K562 (cell line): ENCODE data around the gene TRPM4. TPM values are rescaled to one million over a fixed set of nuclear protein-coding genes. Genes with fewer than 3 reads are reported as not detected.

Source experiments
- CCNT2 ChIP-seq: IDR thresholded peaks from 2 replicates; pipeline ENCODE4 v1.6.1; 2011; ENCODE audit warnings: borderline replicate concordance, low read depth, mild to moderate bottlenecking, moderate library complexity, mixed read lengths, low read length; ENCODE audit not compliant: insufficient read length; ENCODE audit errors: extremely low read depth
- CXXC5 ChIP-seq: fragments of 250-450 bp; sonication (Bioruptor Pico); IDR thresholded peaks from 2 replicates; pipeline ENCODE4 v1.8.0; 2022; ENCODE audit warnings: inconsistent platforms, mild to moderate bottlenecking, moderate library complexity
- EHMT2 ChIP-seq: fragments of 450-650 bp; IDR thresholded peaks from 2 replicates; pipeline ENCODE4 v1.6.1; 2018; ENCODE audit warnings: antibody characterized with exemption
- HNRNPLL ChIP-seq: fragments of 200-400 bp; formaldehyde crosslinking; IDR thresholded peaks from 2 replicates; pipeline ENCODE4 v1.6.1; 2017; ENCODE audit warnings: low read length, low read depth, mild to moderate bottlenecking; ENCODE audit not compliant: poor library complexity, severe bottlenecking
- HNRNPUL1 ChIP-seq: fragments of 200-400 bp; formaldehyde crosslinking; IDR thresholded peaks from 2 replicates; pipeline ENCODE4 v1.6.1; 2017; ENCODE audit warnings: low read length
- PTRF ChIP-seq: fragments of 450-650 bp; IDR thresholded peaks from 2 replicates; pipeline ENCODE4 v1.6.1; 2016; ENCODE audit warnings: mild to moderate bottlenecking, missing genetic modification characterization, missing compliant biosample characterization
- SMAD3 ChIP-seq: fragments of 450-650 bp; formaldehyde crosslinking; conservative IDR thresholded peaks from 2 replicates; pipeline ENCODE4 v1.4.0; 2020; ENCODE audit warnings: mild to moderate bottlenecking
- SMARCA4 ChIP-seq: fragments of 450-650 bp; IDR thresholded peaks from 2 replicates; pipeline ENCODE4 v1.6.1; 2016
- SRSF1 ChIP-seq: fragments of 200-400 bp; formaldehyde crosslinking; IDR thresholded peaks from 2 replicates; pipeline ENCODE4 v1.6.1; 2017; ENCODE audit warnings: mild to moderate bottlenecking, low read depth, low read length, moderate library complexity
- STAT5A ChIP-seq: IDR thresholded peaks from 2 replicates; pipeline ENCODE4 v1.6.1; 2012; ENCODE audit warnings: low read length, inconsistent platforms, borderline replicate concordance
- TAF1 ChIP-seq: IDR thresholded peaks from 2 replicates; pipeline ENCODE4 v1.6.1; 2011; ENCODE audit warnings: mild to moderate bottlenecking, low read length, moderate library complexity; ENCODE audit not compliant: insufficient read depth, control insufficient read depth, severe bottlenecking; ENCODE audit errors: extremely low read depth
- TBP ChIP-seq: optimal IDR thresholded peaks from 2 replicates; pipeline ENCODE3; 2011; ENCODE audit warnings: low read depth, low read length, improper control_type of control experiment
- ZNF134 ChIP-seq: fragments of 250-450 bp; sonication (Bioruptor Pico); conservative IDR thresholded peaks from 2 replicates; pipeline ENCODE4 v1.4.0; 2020
- ZNF431 ChIP-seq: sonication (generic); formaldehyde crosslinking; IDR thresholded peaks from 2 replicates; pipeline ENCODE4 v1.8.0; 2022; ENCODE audit warnings: mild to moderate bottlenecking, missing genetic modification reagents
- ZNF77 ChIP-seq: fragments of 250-450 bp; sonication (Bioruptor Pico); IDR thresholded peaks from 2 replicates; pipeline ENCODE4 v1.5.0; 2020
- polyA plus RNA-seq, 8 experiments: library from polyadenylated mRNA; depleted of rRNA in 4 of 8; stranded (reverse) in 5 of 8; unstranded in 3 of 8; fragments of >200 nt; fragmentation: Nextera tagmentation in 2 of 8; fragmentation: Illumina TruSeq in 1 of 8; extraction: Ambion mirVana in 2 of 8; extraction: Trizol in 1 of 8; gene quantifications; 2 replicates each; pipeline versions ENCODE4 v1.2.1 to v1.2.3, GENCODE V29; 2011 to 2014; ENCODE audit warnings: inconsistent platforms in 1 of 8, missing spikeins in 1 of 8
- total RNA-seq, 7 experiments: library from RNA; depleted of rRNA in 6 of 7; stranded (reverse); fragments of >200 nt in 6 of 7; fragmentation: Illumina TruSeq in 2 of 7; extraction: Trizol in 2 of 7; gene quantifications; 2 replicates each; pipeline versions ENCODE4 v1.2.1 to v1.2.3, GENCODE V29; 2011 to 2021; ENCODE audit warnings: low replicate concordance in 1 of 7
- TF ChIP-seq, protein P1 (sequence below): sonication (generic); formaldehyde crosslinking; IDR thresholded peaks from 2 replicates; pipeline ENCODE4 v1.8.0; 2022; ENCODE audit warnings: missing genetic modification reagents, mild to moderate bottlenecking, borderline replicate concordance
- TF ChIP-seq, protein P2 (sequence below): sonication (generic); formaldehyde crosslinking; IDR thresholded peaks from 2 replicates; pipeline ENCODE4 v1.8.0; 2022; ENCODE audit warnings: mild to moderate bottlenecking, missing genetic modification reagents
- TF ChIP-seq, protein P3 (sequence below), 3 experiments: fragments of 200-800 bp in 1 of 3; sonication (Bioruptor generic) in 1 of 3; sonication (generic) in 1 of 3; formaldehyde crosslinking in 1 of 3; IDR thresholded peaks; 2 replicates each; pipeline versions ENCODE4 v1.6.1 to v1.8.0; 2016 to 2022; ENCODE audit warnings: mild to moderate bottlenecking in 2 of 3, missing compliant biosample characterization in 2 of 3, missing genetic modification characterization in 2 of 3, missing genetic modification reagents in 1 of 3

The TRPM4 gene
- total and polyA plus RNA-seq, 9 of the 15 experiments (the other 6 are each of a cell fraction or from before 2014, with no cell fraction given) = 6.5 to 45.4 (median 15.2) TPM

DNA sequence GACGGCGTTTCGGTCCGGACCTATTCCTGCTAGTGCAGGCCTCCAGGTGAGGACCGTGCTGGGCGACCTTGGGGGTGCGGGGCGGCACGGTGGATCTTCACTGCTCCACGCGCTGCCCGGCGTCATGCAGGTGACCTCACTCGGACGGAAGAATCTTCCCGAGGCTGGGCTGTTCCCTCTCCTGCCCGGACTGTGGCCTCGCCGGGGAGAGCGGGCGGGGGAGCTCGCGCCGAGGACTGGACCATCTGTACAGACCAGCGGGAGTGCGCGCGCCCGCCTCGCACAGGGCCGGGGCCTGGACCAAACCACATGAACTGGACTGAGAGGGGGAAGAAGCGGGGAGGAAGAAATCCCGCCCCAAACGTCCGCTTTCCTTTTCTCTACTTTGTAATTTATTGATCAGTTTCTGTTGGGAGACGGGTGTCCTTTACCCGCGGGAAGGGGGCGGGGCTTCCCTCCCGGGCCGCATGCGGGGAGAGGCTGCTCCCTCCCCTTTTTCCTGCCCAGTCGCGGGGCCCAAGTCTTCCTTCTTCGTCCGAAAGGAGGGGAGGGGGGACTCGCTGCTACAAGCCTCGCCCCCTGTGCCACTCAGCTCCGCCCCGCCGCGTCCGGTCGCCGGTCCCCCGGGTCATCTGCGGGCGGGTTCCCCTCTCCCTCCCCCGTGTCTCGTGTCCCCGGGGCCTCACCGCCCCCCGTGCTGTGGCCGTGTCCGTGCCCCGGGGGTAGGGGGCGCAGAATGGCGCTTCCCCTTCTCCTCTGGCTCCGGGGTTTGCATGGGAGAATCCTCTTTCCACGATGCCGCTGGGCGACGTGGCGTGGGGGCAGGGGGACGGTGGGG, 7.3 kb upstream of the TRPM4 start (continued):
- TF ChIP-seq, protein P1, sequence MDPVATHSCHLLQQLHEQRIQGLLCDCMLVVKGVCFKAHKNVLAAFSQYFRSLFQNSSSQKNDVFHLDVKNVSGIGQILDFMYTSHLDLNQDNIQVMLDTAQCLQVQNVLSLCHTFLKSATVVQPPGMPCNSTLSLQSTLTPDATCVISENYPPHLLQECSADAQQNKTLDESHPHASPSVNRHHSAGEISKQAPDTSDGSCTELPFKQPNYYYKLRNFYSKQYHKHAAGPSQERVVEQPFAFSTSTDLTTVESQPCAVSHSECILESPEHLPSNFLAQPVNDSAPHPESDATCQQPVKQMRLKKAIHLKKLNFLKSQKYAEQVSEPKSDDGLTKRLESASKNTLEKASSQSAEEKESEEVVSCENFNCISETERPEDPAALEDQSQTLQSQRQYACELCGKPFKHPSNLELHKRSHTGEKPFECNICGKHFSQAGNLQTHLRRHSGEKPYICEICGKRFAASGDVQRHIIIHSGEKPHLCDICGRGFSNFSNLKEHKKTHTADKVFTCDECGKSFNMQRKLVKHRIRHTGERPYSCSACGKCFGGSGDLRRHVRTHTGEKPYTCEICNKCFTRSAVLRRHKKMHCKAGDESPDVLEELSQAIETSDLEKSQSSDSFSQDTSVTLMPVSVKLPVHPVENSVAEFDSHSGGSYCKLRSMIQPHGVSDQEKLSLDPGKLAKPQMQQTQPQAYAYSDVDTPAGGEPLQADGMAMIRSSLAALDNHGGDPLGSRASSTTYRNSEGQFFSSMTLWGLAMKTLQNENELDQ (CRISPR knock-in tag) = no peak
- TF ChIP-seq CXXC5 (peak; percentile 84), CCNT2 (peak; percentile 52), EHMT2 (no peak), TBP (peak; percentile 64), HNRNPLL (peak; percentile 36), HNRNPUL1 (no peak), SMAD3 (no peak), SMARCA4 (0 out of 2 replicates have a peak, but pooled peaks have one; percentile 9), PTRF (tag) (no peak), ZNF134 (CRISPR knock-in tag) (no peak), STAT5A (no peak), TAF1 (peak; percentile 66), ZNF431 (CRISPR knock-in tag) (0 out of 2 replicates have a peak, but pooled peaks have one; percentile 51), ZNF77 (CRISPR knock-in tag) (no peak), SRSF1 (0 out of 2 replicates have a peak, but pooled peaks have one; percentile 64)
- TF ChIP-seq, protein P2, sequence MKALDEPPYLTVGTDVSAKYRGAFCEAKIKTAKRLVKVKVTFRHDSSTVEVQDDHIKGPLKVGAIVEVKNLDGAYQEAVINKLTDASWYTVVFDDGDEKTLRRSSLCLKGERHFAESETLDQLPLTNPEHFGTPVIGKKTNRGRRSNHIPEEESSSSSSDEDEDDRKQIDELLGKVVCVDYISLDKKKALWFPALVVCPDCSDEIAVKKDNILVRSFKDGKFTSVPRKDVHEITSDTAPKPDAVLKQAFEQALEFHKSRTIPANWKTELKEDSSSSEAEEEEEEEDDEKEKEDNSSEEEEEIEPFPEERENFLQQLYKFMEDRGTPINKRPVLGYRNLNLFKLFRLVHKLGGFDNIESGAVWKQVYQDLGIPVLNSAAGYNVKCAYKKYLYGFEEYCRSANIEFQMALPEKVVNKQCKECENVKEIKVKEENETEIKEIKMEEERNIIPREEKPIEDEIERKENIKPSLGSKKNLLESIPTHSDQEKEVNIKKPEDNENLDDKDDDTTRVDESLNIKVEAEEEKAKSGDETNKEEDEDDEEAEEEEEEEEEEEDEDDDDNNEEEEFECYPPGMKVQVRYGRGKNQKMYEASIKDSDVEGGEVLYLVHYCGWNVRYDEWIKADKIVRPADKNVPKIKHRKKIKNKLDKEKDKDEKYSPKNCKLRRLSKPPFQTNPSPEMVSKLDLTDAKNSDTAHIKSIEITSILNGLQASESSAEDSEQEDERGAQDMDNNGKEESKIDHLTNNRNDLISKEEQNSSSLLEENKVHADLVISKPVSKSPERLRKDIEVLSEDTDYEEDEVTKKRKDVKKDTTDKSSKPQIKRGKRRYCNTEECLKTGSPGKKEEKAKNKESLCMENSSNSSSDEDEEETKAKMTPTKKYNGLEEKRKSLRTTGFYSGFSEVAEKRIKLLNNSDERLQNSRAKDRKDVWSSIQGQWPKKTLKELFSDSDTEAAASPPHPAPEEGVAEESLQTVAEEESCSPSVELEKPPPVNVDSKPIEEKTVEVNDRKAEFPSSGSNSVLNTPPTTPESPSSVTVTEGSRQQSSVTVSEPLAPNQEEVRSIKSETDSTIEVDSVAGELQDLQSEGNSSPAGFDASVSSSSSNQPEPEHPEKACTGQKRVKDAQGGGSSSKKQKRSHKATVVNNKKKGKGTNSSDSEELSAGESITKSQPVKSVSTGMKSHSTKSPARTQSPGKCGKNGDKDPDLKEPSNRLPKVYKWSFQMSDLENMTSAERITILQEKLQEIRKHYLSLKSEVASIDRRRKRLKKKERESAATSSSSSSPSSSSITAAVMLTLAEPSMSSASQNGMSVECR = peak; percentile 21
- TF ChIP-seq, protein P3, sequence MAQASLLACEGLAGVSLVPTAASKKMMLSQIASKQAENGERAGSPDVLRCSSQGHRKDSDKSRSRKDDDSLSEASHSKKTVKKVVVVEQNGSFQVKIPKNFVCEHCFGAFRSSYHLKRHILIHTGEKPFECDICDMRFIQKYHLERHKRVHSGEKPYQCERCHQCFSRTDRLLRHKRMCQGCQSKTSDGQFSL (CRISPR knock-in tag; IDR thresholded peaks at IDR 0.05) = peak; percentile 59
- TF ChIP-seq, protein P3 (tag; IDR thresholded peaks at IDR 0.05) = no peak
